A673 (cell line): ENCODE measurements around the gene TTC28.

Source experiments
- EZH2 ChIP-seq: fragments of 200-600 bp; sonication (generic); IDR thresholded peaks from 2 replicates; pipeline ENCODE4 v1.6.1; 2017; ENCODE audit warnings: borderline replicate concordance, low read depth, mild to moderate bottlenecking, mixed read lengths, antibody characterized with exemption, low read length; ENCODE audit not compliant: poor library complexity, severe bottlenecking
- TF ChIP-seq, protein P1 (sequence below): fragments of 300-800, 200-600 bp; sonication (generic); conservative IDR thresholded peaks from 2 replicates; pipeline ENCODE4 v1.5.1; 2017; ENCODE audit warnings: low read depth, mild to moderate bottlenecking, antibody characterized with exemption, low read length, moderate library complexity, mixed read lengths

GRCh38 chr22:28008056-28008455 is 671.6 kb downstream of the TTC28 start:
- TF ChIP-seq, protein P1, sequence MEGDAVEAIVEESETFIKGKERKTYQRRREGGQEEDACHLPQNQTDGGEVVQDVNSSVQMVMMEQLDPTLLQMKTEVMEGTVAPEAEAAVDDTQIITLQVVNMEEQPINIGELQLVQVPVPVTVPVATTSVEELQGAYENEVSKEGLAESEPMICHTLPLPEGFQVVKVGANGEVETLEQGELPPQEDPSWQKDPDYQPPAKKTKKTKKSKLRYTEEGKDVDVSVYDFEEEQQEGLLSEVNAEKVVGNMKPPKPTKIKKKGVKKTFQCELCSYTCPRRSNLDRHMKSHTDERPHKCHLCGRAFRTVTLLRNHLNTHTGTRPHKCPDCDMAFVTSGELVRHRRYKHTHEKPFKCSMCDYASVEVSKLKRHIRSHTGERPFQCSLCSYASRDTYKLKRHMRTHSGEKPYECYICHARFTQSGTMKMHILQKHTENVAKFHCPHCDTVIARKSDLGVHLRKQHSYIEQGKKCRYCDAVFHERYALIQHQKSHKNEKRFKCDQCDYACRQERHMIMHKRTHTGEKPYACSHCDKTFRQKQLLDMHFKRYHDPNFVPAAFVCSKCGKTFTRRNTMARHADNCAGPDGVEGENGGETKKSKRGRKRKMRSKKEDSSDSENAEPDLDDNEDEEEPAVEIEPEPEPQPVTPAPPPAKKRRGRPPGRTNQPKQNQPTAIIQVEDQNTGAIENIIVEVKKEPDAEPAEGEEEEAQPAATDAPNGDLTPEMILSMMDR = no peak
- no peak for TF ChIP-seq EZH2
